Transverse colon (tissue), 4 donors: Measurements from ENCODE around the gene CCDC141. TPM values are rescaled to one million over a fixed set of nuclear protein-coding genes. Genes with fewer than 3 reads are reported as not detected.
A peak's percentile ranks its signal among the peaks of the same experiment; 100 is the strongest.

ENCODE experiments used
- DNase-seq: peaks from one replicate; pipeline ENCODE4 v3.0.0-alpha.2; 2019
- H3K27ac ChIP-seq, 4 donors: fragments of 200-600 bp; sonication (generic); 2 replicates each; pipeline ENCODE4 v1.5.1; 2016 to 2018; ENCODE audit warnings: inconsistent platforms in 4 of 4
- H3K27me3 ChIP-seq: fragments of 200-600 bp; sonication (generic); 2 replicates; pipeline ENCODE4 v1.5.1; 2017; ENCODE audit warnings: inconsistent platforms
- H3K36me3 ChIP-seq, 4 donors: fragments of 200-600 bp; sonication (generic); 2 replicates each; pipeline ENCODE4 v1.5.1; 2017 to 2019; ENCODE audit warnings: inconsistent platforms in 4 of 4
- H3K4me1 ChIP-seq, 4 donors: fragments of 200-600 bp; sonication (generic); 2 replicates each; pipeline ENCODE4 v1.5.1; 2017 to 2020; ENCODE audit warnings: inconsistent platforms in 4 of 4
- H3K4me3 ChIP-seq, 4 donors: fragments of 200-600 bp; sonication (generic); 1 replicate in 1 of 4; 2 replicates in 3 of 4; pipeline versions ENCODE4 v1.5.1 to v1.6.1; 2017 to 2019; ENCODE audit warnings: inconsistent platforms in 4 of 4
- H3K9me3 ChIP-seq, 2 donors: fragments of 200-600 bp; sonication (generic); 2 replicates each; pipeline ENCODE4 v1.5.1; 2017 to 2019; ENCODE audit warnings: inconsistent platforms in 2 of 2
- EP300 ChIP-seq: sonication (generic); formaldehyde crosslinking; IDR thresholded peaks from one replicate; pipeline ENCODE4 v1.6.1; 2017; ENCODE audit warnings: antibody characterized with exemption, low read depth
- POLR2A ChIP-seq: fragments of 450-650 bp; IDR thresholded peaks from one replicate; pipeline ENCODE4 v1.6.1; 2016; ENCODE audit warnings: antibody characterized with exemption, mild to moderate bottlenecking, moderate library complexity
- POLR2AphosphoS5 ChIP-seq, 3 donors: sonication (generic); formaldehyde crosslinking; IDR thresholded peaks; one replicate each; pipeline ENCODE4 v1.6.1; 2016; ENCODE audit warnings: antibody characterized with exemption in 3 of 3
- WGBS, 2 donors: methylation state at CpG; one replicate each; pipeline ENCODE4 v1.1.5; 2018; ENCODE audit warnings: low coverage in 1 of 2; 5-methylcytosine and 5-hydroxymethylcytosine counted together
- in situ Hi-C, 4 donors: fragments of 200-750 bp; cut with MboI; loops; one replicate each; pipeline versions ENCODE4 v1.15.0 to v1.15.1; 2017; ENCODE audit warnings: low sequenced_read_pairs in 3 of 4, low pct_ligation_motif_present in 1 of 4, low pct_unique_long_range_greater_than_20kb in 1 of 4
- intact Hi-C: fragments of 100-400 bp; cut with DNase I; formaldehyde crosslinking; loops from one replicate; pipeline ENCODE4 v1.15.1; 2023; ENCODE audit warnings: low total_unique reads
- total RNA-seq, 4 donors: library from RNA; depleted of rRNA; stranded (reverse); fragments of >200 nt; gene quantifications; one replicate each; pipeline ENCODE4 v1.1.0, GENCODE V29; 2016
- TF ChIP-seq, protein P1 (sequence below), 5 experiments: fragments of 200-600 bp in 3 of 5; fragments of 450-650 bp in 2 of 5; sonication (generic) in 3 of 5; IDR thresholded peaks; 1 replicate in 2 of 5; 2 replicates in 3 of 5; pipeline ENCODE4 v1.5.1; 2016 to 2017; ENCODE audit warnings: antibody characterized with exemption in 5 of 5, inconsistent platforms in 3 of 5, mild to moderate bottlenecking in 2 of 5, moderate library complexity in 1 of 5

Gene CCDC141
- total RNA-seq, 4 donors from 2014 or later = 0.40 to 8.6 (median 2.4) TPM

DNA sequence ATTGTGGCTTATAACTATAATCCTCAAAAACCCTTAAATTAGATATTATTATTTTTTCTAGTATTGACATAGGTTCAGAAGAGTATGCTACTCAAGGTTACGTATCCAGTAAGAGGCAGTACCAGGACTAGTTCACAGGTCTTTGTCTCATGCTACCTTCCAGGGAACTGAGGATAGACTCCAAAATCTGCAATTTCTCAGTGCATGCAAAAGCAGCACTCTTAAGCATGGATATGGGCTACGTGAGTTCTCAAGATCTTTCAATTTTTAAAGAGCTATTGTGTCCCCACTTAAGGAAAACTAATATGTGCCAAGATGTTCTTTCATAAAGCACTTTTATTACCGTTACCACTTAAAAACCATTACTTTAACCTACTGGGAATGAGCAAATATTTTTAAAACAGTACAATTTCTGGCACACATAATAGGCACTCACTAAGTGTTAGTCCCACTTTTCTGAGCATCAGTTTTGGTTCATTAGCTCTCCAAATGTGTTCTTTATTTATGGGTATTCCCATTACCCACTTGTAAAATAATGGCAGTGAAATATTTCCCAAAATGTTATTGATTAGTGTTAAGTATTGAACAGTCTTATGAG, 128.9 kb downstream of the CCDC141 start:
- H3K9me3 ChIP-seq = no peaks in the 10 kb centered on the region
- no peak for TF ChIP-seq POLR2A
- no peak for TF ChIP-seq POLR2AphosphoS5 (IDR thresholded peaks at IDR 0.05)
- in situ Hi-C loops = loop anchor here in 1 of 4 donors (25.0 kb wide), 1 partner anchor 216 kb away; no protein-coding TSS in a partner anchor
- no peaks in the 10 kb centered on the region for H3K4me1 ChIP-seq
- H3K36me3 ChIP-seq = no peaks in the 10 kb centered on the region
- intact Hi-C loops = no loop called here
- no peaks in the 10 kb centered on the region for H3K27me3 ChIP-seq
- no peak overlapping the region for H3K4me3 ChIP-seq
- no peak overlapping the region for H3K27ac ChIP-seq
- no peak for DNase-seq
- WGBS, 2 donors = 76 to 77% methylated on average over 3 of the region's 3 CpGs

GRCh38 chr2:178917555-178917954, 132.4 kb downstream of the CCDC141 start:
- H3K4me1 ChIP-seq = no peaks in the 10 kb centered on the region
- no peak overlapping the region for H3K4me3 ChIP-seq
- H3K27ac ChIP-seq = no peak overlapping the region
- intact Hi-C loops (loop anchor here (10.0 kb wide), 1 partner anchor 123 kb away; no protein-coding TSS in a partner anchor), in situ Hi-C loops (loop anchor here in 2 of 4 donors (10.0 to 25.0 kb wide), 2 partner anchors 123 to 220 kb away; no protein-coding TSS in a partner anchor)
- DNase-seq = no peak
- TF ChIP-seq POLR2A (no peak), POLR2AphosphoS5 (IDR thresholded peaks at IDR 0.05) (no peak), EP300 (no peak)
- TF ChIP-seq, protein P1, sequence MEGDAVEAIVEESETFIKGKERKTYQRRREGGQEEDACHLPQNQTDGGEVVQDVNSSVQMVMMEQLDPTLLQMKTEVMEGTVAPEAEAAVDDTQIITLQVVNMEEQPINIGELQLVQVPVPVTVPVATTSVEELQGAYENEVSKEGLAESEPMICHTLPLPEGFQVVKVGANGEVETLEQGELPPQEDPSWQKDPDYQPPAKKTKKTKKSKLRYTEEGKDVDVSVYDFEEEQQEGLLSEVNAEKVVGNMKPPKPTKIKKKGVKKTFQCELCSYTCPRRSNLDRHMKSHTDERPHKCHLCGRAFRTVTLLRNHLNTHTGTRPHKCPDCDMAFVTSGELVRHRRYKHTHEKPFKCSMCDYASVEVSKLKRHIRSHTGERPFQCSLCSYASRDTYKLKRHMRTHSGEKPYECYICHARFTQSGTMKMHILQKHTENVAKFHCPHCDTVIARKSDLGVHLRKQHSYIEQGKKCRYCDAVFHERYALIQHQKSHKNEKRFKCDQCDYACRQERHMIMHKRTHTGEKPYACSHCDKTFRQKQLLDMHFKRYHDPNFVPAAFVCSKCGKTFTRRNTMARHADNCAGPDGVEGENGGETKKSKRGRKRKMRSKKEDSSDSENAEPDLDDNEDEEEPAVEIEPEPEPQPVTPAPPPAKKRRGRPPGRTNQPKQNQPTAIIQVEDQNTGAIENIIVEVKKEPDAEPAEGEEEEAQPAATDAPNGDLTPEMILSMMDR (IDR thresholded peaks at IDR 0.05) = no peak
- H3K36me3 ChIP-seq = no peaks in the 10 kb centered on the region
- WGBS, 2 donors = 76 to 84% methylated on average over 4 of the region's 4 CpGs
- H3K27me3 ChIP-seq = no peaks in the 10 kb centered on the region
- H3K9me3 ChIP-seq = no peaks in the 10 kb centered on the region

- Histone ChIP-seq H3K4me1 (no peaks in the 10 kb centered on the region), H3K36me3 (no peaks in the 10 kb centered on the region), H3K27me3 (no peaks in the 10 kb centered on the region), H3K4me3 (no peak overlapping the region), H3K27ac (no peak overlapping the region), H3K9me3 (no peaks in the 10 kb centered on the region)
- intact Hi-C loops = loop anchor here (10.0 kb wide), 1 partner anchor 121 kb away; no protein-coding TSS in a partner anchor
- WGBS, 2 donors = 46 to 58% methylated on average over 2 of the region's 2 CpGs
- DNase-seq = no peak
- in situ Hi-C loops = loop anchor here in 2 of 4 donors (10.0 to 25.0 kb wide), 2 partner anchors 121 to 222 kb away; no protein-coding TSS in a partner anchor
- TF ChIP-seq, protein P1 (IDR thresholded peaks at IDR 0.05) = no peak
These were observed 134.3 kb downstream of the CCDC141 start for GRCh38 chr2:178915423-178916173.

DNA sequence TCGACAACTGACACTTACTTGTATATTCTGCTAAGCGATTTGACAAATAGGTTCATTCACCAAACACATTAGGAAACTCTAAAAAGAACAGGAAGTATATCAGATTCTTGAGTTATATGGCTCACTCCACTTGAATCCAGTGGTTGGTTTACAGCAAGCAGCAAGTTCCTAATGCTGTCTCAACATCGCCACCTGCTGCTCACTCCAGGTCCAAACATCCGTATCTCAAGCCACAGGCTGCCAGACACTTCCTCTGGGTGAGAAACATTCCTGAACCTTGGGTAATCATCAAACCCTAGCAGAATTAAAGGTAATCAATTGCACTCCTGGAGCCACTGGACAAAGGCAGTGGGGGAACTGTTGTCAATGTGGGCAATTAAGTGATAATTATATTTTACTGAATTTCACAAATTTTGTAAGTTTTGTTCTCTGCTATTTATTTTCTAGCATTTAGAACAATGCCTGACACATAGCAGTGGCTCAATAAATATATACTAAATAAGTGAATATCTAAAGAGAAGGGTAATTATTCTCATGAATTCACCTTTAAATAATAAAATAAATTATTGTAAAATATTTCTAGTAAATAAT, 135.6 kb downstream of the CCDC141 start:
- intact Hi-C loops = loop anchor here (10.0 kb wide), 1 partner anchor 120 kb away; no protein-coding TSS in a partner anchor
- Histone ChIP-seq H3K9me3 (no peaks in the 10 kb centered on the region), H3K27ac (no peak overlapping the region), H3K36me3 (no peaks in the 10 kb centered on the region), H3K4me1 (no peaks in the 10 kb centered on the region), H3K4me3 (no peak overlapping the region), H3K27me3 (no peaks in the 10 kb centered on the region)
- peak; percentile 78 for DNase-seq
- in situ Hi-C loops = loop anchor here in 2 of 4 donors (10.0 to 25.0 kb wide), 2 partner anchors 120 to 223 kb away; no protein-coding TSS in a partner anchor
- WGBS, 2 donors = 38 to 53% methylated on average over 2 to 4 of the region's 4 CpGs
- no peak for TF ChIP-seq EP300
- TF ChIP-seq, protein P1 (IDR thresholded peaks at IDR 0.05) = peak; percentile 55 to 74 (median 73)
